ENCODE measurements around the gene FKBP1A.

GRCh38 chr20:1332749-1333300 is 60.0 kb downstream of the FKBP1A start:
- TF ChIP-seq POLR2A (IDR thresholded peaks at IDR 0.05; ENCODE audit: low read length) (no peak), GATA1 (IDR thresholded peaks at IDR 0.05; ENCODE audit: low read depth, low read length) (no peak)
